Islet precursor cell (in vitro differentiated cells): Measurements from ENCODE around the gene TRIM28.

Experiments
- DNase-seq: peaks from one replicate; pipeline ENCODE4 v3.0.0-alpha.2; 2018

The TRIM28 gene

DNA sequence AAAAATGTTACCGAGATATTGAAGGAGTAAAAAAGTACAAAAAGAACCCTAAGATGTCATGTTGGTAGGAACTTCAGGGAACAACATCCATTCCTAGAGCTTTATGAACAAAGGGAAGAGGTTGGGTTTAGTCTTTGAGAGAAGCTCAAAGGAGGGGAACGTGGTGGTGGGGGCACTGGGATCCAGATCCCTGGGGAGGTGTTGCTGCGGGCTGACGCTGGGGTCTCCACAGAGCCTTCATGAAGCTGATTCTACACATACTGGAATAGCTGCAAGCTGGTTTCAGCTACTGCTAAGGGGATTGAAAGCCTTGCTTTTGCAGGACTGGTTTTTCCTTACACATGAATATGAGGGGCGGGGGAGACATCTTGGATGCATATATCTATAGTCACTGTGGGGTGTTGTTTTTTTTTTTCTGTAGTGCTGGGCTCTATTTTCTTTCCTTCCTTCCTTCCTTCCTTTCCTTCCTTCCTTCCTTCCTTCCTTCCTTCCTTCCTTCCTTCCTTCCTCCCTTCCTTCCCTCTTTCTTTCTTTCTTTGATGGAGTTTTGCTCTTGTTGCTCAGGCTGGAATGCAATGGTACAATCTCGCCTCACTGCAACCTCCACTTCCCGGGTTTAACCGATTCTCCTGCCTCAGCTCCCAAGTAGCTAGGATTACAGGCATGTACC is 35.7 kb downstream of the TRIM28 start:
- no peak for DNase-seq

DNA sequence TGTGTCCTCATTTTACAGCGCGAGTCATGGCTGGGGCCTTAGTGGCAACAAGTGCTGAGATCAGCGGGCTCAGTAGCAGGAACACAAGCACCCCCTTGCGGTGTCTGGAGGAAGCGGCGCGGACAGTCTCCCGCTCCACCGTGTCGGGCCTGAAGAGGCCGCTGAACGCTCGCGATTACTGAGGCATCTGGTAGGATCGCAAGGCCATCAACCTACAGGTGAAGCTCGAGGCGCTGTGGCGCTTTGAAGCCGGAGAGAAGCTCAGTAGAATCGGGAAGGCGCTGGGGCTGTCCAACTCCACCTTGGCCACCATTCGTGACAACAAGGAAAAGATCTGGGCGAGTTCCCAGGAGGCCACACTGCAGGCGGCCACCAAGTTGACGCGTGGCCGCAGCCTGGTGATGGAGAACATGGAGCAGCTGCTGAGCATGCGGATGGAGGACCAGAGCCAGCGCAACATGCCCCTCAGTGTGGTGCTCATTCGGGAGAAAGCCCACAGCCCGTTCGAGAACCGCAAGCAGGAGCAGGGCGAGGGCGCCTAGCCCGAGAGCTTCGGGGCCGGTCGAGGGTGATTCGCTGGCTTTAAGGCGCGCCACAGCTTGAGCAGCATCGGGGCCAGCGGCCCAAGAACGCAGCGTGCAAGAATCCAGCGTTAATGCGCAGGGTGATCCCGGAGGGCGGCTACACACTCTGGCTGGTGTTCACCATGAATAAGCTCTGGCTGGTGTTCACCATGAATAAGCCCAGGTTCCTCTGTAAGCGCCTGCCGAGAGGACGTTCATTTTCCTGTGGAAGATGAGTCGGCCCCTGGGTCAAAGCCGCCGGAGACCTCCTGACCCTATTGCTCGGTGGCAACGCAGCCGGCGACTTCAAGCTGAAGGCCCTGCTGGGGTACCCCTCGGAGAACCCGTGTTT is 37.6 kb downstream of the TRIM28 start:
- peak; percentile 94 for DNase-seq

DNA sequence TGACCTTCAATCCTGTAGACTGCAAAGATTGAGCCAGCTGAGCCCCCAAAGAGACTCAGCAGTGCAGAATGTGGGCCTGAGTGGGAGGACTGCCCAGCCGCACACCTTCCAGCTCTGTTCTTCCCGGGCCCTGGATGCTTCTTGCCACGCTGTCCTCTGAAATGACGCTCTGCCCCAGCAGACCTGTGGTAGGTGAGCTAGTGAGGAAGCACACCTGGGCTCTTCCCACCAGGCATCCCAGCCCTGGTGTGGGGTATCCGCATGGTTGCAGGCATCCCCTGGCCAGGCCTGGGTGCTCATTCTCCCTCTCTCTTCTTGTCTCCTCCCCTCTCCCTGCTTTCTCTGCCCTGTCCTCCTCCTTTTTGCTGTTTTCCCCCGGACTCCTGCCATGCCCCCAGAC is 39.1 kb downstream of the TRIM28 start:
- DNase-seq = peak; percentile 29

GRCh38 chr19:58584498-58585441 is 40.9 kb downstream of the TRIM28 start:
- peak; percentile 24 for DNase-seq

GRCh38 chr19:58585442-58586132 is 41.7 kb downstream of the TRIM28 start:
- DNase-seq = no peak

- DNase-seq = peak; percentile 41
Observed at GRCh38 chr19:58586133-58586765, 42.4 kb downstream of the TRIM28 start.
